Measurements from ENCODE around the gene PRKCA.

- TF ChIP-seq CTCF (IDR thresholded peaks at IDR 0.05; ENCODE audit: low read depth, low read length, missing input control) (no peak), MAX (IDR thresholded peaks at IDR 0.05) (no peak), ATF3 (IDR thresholded peaks at IDR 0.05) (no peak), TAF1 (conservative IDR thresholded peaks at IDR 0.05) (no peak)
Observed at GRCh38 chr17:66580956-66581391, 278.6 kb downstream of the PRKCA start.

Data from liver (tissue), 3 donors.